NCI-H2171 treated with DMSO at 0.1 percent for 48 hours (cell line): ENCODE results near the gene TXNDC16.
A peak's percentile ranks its signal among the peaks of the same experiment; 100 is the strongest.
"Not testable (repeated sequence)": the region's sequence is repeated elsewhere in the genome, so short reads cannot be mapped to it uniquely, and the experiment has no call there.

Experiments used
- DNase-seq: peaks from one replicate; lab custom pipeline; 2025; lab: John Stamatoyannopoulos, UW

Gene TXNDC16, protein sequence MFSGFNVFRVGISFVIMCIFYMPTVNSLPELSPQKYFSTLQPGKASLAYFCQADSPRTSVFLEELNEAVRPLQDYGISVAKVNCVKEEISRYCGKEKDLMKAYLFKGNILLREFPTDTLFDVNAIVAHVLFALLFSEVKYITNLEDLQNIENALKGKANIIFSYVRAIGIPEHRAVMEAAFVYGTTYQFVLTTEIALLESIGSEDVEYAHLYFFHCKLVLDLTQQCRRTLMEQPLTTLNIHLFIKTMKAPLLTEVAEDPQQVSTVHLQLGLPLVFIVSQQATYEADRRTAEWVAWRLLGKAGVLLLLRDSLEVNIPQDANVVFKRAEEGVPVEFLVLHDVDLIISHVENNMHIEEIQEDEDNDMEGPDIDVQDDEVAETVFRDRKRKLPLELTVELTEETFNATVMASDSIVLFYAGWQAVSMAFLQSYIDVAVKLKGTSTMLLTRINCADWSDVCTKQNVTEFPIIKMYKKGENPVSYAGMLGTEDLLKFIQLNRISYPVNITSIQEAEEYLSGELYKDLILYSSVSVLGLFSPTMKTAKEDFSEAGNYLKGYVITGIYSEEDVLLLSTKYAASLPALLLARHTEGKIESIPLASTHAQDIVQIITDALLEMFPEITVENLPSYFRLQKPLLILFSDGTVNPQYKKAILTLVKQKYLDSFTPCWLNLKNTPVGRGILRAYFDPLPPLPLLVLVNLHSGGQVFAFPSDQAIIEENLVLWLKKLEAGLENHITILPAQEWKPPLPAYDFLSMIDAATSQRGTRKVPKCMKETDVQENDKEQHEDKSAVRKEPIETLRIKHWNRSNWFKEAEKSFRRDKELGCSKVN

DNA sequence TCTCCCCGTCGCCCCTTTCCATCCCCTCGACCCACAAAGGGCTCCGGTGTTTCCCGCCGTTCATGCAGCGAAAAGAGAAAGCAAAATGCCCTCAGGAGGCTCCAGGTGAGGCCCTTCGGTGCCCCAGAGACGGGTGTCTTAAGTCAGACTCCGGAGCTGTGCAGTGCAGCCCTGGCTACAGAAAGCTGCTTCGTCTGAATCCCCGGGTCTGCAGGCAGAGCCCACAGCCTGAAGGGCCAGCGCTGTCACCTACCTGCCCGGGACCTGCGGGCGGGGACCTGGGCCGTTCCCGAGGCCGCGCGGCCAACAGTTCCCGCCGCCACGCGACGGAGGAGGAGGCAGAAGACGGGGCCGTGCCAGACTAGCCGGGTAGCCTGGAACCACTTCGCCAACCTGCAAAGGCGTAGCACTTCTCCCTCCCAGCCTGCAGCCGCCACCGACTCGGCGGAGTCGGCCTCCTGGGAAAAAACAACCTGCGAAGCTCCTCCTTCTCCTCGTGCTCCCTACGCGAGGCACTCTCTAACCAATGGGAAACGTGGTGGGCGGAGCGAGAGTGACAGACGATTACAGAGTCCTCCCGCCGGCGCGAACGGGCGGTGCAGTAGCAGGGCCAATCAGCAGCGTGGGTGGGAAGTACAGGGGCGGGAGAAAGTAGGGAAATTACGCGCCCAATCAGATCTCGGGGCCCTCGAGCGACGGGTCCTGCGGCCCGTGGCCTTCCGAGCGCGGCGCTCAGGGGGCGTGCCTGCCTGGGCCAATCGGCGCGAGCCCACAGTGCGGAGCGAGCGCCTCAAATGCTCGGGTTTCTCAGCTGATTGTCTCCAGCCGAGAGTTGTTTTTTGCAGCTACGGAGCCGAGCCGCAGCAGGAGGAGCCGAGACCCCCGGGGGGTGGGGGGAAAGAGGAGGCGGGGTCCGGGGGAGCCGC, at the start of gene TXNDC16, which contains the start of gene GPR137C:
TXNDC16 (minus strand) TSS at position 443 of the 926 bp plus-strand sequence. CDS start 8,948 bp downstream, outside the sequence.
GPR137C (plus strand) TSS at position 774 of the 926 bp plus-strand sequence. CDS start 312 bp downstream, outside the sequence.
- peak; percentile 100 for DNase-seq

DNA sequence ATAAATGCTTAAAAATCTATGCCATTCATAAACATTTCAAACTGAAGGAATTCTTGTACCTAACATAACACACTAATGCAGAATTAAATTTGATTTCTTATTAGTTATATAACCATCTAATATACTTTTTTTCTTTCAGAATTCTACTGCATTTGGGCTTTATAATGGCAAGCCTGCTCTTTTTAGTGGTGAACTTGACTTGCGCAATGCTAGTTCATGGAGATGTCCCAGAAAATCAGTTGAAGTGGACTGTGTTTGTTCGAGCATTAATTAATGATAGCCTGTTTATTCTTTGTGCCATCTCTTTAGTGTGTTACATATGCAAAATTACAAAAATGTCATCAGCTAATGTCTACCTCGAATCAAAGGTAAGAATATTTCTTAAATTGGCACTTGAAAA, 47.7 kb upstream of the TXNDC16 start:
- DNase-seq = no peak

DNA sequence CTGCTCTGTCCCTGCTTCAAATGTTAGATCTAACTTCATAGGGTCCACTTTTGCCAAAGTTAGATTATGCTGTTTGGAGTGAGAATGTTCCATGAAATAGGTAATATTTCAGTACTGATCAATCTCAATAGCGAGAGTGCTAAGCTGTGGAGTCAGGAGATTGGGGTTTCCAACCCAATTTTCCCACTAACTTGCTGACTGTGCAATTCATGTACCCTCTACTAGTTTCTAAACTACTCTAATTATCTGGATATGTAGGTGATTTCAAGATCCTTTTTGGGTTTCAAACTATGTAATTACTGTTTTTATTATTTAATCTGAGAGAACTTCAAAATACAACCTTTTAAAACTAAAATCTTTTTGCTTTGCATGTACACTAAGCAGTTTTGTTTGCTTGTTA, 46.3 kb upstream of the TXNDC16 start:
- DNase-seq = no peak

DNA sequence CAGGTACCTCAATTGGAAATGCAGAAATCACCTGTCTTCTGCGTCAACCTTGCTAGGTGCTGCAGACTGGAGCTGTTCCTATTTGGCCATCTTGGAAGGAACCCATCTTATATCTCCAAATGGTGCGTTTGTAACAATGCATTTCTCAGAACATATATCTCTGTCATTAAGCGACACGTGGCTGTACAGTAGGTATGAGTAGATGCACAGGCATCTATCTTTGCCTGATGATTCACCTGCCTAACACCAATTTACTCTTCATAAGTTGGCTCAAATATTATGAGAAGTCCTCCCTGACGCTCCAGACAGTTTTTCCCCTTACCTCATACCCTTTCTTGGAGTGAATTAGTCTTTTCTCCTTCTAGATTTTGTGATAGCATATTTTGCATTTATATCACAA, 44.6 kb upstream of the TXNDC16 start:
- DNase-seq = no peak

- DNase-seq = no peak
Observed at GRCh38 chr14:52596320-52596719, 44.0 kb upstream of the TXNDC16 start.

DNA sequence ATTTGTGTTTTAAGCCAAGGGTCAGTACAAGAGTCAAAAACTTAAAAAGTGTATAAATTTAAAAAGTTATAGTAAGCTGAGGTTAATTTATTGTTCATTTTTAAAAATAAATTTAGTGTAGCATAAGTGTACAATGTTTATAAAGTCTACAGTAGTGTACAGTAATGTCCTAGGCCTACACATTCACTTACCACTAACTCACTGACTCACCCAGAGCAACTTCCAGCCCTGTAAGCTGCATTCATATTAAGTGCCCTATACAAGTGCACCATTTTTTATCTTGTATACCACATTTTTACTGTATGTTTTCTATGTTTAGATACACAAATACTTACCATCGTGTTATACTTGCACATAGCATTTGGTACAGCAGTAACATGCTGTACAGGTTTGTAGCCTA, 38.0 kb upstream of the TXNDC16 start:
- no peak for DNase-seq

DNA sequence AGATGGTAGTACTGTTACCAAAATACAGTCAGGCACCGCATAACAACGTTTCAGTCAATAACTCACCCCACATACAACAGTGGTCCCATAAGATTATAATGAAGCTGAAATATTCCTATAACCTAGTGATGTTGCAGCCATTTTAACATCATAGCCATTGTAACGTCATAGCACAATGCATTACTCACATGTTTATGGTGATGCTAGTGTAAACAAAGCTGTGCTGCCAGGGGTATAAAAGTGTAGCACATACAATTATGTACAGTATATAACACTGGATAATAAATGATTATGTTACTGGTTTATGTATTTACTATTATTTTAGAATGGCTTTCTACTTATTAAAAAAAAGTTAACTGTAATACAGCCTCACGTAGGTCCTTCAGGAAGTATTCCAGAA, 37.3 kb upstream of the TXNDC16 start:
- DNase-seq = no peak

DNA sequence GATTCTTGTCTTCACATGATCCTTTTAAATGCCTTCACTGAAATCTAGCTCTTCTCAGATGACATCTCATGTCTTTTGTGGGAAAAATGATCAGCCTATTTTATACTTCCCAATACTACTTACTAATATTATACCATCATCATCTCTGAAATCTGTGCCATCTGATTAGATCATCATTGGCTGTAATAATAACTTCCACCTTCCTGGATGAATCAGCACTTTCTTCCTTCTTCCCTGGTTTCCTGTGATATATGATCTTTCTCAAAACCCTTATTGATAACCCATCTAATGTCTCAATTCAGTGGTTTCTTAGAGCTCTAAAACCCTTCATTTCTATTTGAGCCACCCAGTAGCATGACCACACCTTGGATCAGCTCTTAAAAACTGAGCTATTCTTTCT, 31.2 kb upstream of the TXNDC16 start:
- DNase-seq = no peak

DNA sequence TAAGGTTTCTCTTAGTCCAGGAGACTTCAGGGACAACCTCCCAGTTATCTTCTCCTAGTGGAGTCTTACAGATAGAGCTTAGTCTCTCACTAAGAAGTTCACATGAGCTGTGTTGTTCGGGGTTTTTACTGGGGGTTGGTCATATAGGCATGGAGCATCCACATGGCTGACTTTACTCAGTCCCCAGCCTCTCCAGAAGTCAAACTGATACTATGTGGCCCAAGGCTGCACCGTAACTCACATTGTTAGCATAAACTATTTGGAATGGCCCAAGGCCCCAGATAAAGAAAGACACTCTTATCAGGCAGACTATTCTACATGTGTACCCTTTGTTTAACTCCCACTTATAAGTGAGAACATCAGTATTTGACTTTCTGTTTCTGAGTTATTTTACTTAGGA, 23.6 kb upstream of the TXNDC16 start:
- DNase-seq = no peak

DNA sequence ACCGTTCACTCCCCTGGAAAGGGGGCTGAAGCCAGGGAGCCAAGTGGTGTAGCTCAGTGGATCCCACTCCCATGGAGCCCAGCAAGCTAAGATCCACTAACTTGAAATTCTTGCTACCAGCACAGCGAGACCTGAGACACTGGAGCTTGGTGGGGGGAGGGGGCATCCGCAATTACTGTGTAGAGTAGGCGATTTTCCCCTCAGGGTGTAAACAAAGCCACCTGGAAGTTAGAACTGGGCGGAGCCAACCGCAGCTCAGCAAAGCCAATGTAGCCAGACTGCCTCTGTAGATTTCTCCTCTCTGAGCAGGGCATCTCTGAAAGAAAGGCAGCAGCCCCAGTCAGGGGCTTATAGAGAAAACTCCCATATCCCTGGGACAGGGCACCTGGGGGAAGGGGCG, 16.1 kb upstream of the TXNDC16 start:
- DNase-seq = not testable (repeated sequence)

- DNase-seq = no peak
Observed at GRCh38 chr14:52563120-52563519, 10.8 kb upstream of the TXNDC16 start.

DNA sequence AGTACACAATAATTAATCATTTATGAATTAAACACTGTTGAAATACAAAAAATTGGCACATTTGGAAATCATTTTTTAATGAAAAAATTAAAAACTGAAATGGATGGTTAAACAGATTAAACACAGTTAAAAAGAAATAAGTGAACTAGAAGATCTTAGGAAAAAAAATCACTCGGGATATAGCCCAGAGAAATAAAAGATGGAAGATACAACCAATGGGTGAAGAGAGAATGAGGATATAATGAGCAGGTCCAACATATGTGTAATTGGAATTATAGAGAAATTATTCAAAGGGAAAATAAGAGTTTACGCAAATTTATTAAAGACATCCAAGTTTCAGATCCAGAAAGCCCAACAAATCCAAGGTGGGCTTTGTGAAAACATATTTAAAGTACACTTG, 6.4 kb upstream of the TXNDC16 start:
- DNase-seq = no peak

DNA sequence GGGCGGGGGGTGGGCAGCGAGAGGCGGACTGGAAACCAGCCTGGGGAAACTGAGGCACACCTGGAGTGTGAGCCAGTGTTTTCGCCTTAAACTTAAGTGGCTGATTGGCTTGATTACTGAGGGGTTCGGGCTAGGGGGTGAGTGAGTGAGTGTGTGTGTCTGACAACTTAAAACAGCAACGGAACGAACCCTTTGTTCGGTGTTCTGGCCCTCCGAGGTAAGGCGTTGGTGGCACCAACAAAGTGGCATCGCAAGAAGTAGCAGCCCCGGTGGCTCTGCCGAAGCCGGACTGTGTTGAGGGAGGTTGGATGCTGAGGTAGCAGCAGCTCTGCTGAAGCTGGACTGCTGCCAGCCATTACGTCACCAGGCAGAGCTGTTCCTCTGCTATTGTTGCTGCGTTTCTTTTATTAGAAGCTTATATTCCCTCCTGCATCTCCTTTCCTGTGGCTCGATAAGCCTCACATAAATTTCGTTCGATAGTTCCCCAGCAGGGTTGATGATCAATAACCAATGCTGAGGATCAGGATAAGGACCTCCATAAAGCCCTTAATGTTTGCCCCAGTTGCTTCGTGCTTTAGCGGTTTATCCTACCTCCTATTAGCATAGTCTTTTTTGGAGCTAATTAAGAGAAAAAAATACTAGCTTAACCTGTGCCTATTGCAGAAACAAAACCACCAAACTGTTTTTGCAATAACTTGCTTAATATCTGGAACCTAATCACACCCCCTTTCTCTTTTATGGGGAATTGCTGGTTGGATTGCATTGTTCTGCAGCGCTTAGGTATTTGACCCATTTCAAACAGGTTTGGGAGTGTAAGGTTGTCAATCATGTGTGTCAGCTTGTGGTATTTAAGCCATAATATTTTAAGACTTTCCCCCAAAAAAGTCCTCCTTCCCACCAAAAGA, 1.6 kb upstream of the TXNDC16 start:
- DNase-seq = peak; percentile 89

DNA sequence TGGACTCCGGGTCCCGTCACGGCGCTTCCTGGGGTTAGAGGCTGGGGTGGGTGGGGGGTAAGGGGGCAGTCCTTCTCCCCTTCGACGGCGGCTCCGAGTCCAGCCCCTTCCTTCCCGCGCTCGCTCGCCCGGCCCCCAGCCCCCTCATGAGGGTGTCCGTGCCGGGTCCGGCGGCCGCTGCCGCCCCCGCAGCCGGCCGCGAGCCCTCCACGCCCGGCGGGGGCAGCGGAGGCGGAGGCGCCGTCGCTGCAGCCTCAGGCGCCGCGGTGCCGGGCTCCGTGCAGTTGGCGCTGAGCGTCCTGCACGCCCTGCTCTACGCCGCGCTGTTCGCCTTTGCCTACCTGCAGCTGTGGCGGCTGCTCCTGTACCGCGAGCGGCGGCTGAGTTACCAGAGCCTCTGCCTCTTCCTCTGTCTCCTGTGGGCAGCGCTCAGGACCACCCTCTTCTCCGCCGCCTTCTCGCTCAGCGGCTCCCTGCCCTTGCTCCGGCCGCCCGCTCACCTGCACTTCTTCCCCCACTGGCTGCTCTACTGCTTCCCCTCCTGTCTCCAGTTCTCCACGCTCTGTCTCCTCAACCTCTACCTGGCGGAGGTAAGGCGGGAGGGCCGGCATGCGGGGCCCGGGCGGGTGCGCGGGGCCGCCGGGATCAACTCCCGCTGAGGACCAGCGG, 831 bp upstream of the TXNDC16 start:
- peak; percentile 76 for DNase-seq

GRCh38 chr14:52551696-52552062, 626 bp downstream of the TXNDC16 start:
- peak; percentile 83 for DNase-seq

DNA sequence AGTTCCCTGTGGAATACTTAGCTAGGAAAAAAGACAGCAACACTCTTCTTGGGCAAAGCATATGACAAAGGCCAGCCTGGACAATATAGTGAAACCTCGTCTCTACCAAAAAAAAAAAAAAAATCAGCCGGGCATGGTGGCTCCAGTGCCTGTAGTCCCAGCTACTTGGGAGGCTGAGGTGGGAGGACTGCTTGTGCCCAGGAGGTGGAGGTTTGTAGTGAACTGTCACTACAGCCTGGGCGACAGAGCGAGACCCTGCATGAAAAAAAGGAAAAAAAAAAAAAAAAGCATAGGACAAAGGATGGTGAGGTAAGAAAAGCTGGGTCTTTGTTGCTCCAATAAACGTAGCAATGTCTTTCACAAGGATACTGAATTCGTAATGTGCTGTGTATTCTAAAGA, 1.1 kb downstream of the TXNDC16 start:
- no peak for DNase-seq

DNA sequence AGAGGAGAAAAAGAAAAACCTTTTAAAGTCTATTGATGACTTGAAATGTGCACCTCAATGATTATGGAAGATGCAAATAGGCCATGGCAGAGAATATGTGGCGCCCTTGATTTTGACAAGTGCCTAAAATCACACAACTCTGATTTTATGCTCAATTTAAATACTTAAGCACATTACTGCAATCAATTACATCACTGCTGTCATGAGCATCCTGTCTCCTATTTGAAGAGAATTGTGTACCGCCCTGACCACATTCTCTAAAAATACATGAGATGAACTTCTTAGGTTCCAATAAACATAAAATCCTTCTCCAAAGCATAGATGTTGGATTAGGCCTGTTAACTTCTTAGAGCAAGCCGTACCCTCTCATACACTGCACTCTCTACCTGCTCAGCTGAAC, 1.6 kb downstream of the TXNDC16 start:
- DNase-seq = no peak

GRCh38 chr14:52547526-52547925, 4.8 kb downstream of the TXNDC16 start:
- DNase-seq = no peak

- DNase-seq = no peak
Observed at GRCh38 chr14:52547027-52547426, 5.3 kb downstream of the TXNDC16 start.

DNA sequence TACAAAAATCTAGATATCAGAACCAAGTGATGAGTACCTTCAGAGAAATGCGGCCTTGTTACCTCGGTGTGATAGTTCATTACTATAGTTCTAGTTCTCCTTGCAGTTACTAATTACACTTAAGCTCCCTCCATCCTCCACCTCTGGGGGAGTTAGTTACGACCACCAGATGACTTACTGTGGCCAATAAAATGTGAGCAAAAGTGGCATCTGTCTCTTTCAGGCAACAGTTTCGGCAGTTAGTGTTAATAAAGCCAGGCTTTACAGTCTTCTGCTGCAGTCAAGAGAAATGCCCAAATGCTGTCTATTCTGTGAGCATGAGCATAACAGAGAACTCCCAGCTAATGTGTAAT, 6.0 kb downstream of the TXNDC16 start:
- no peak for DNase-seq
